ENCODE results near the gene DAAM1.

DAAM1 gene

DNA sequence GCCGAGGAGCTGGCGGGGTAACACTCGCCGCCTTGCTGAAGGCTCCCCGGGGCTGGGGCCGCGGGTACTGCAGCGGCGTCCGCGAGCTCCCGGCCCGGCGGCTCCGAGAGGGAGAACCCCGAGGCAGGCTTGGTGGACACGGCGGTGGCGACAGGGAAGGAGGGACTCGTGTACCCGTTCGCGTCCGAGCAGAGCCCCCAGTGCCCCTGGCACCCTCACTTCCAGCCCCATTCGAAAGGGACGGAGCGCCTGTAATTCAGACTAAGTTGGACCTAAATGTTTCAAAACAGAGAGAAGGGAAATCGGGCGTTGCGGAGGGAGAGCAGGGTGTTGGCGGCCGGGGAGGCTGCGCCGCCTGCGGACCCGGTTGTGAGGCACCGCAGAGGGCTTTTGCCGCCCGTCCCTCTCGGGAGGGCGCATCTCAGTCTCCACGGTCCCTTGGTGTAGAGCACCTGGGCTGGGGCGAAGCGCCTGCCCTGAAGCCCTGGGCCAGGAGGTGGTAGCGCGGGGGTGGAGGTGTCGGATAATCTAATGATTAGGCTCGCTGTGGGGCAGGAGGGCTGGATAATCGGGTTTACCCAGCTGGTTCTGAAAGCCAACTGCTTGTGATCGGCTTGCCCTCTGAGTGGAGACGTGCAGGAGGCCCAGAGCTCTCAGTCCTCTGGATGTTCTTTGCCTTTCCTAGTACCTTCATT lies 771 bp downstream of the DAAM1 start:
- peaks cover 6% of the 10 kb centered on the region for H3K4me1 ChIP-seq (ENCODE audit: control insufficient read depth, insufficient read depth, low read length)
- H3K4me3 ChIP-seq (ENCODE audit: low read length): peak overlapping the region; percentile 85
- H3K36me3 ChIP-seq (ENCODE audit: control insufficient read depth, insufficient read depth, low read length): no peaks in the 10 kb centered on the region
- peak overlapping the region; percentile 89 for H3K9ac ChIP-seq (ENCODE audit: low read length)
- no peaks in the 10 kb centered on the region for H3K9me3 ChIP-seq (ENCODE audit: control insufficient read depth, low read length)
- H3K27me3 ChIP-seq (ENCODE audit: control insufficient read depth, insufficient read depth, low read length): no peaks in the 10 kb centered on the region

GRCh38 chr14:59189786-59190368 lies 1.4 kb downstream of the DAAM1 start:
- peak overlapping the region; percentile 89 for H3K9ac ChIP-seq (ENCODE audit: low read length)
- peaks cover 6% of the 10 kb centered on the region for H3K4me1 ChIP-seq (ENCODE audit: control insufficient read depth, insufficient read depth, low read length)
- no peaks in the 10 kb centered on the region for H3K9me3 ChIP-seq (ENCODE audit: control insufficient read depth, low read length)
- no peaks in the 10 kb centered on the region for H3K36me3 ChIP-seq (ENCODE audit: control insufficient read depth, insufficient read depth, low read length)
- peak overlapping the region; percentile 85 for H3K4me3 ChIP-seq (ENCODE audit: low read length)
- no peaks in the 10 kb centered on the region for H3K27me3 ChIP-seq (ENCODE audit: control insufficient read depth, insufficient read depth, low read length)

- Histone ChIP-seq H3K9ac (ENCODE audit: low read length) (peak overlapping the region; percentile 89), H3K4me3 (ENCODE audit: low read length) (peak overlapping the region; percentile 85), H3K27me3 (ENCODE audit: control insufficient read depth, insufficient read depth, low read length) (no peaks in the 10 kb centered on the region), H3K9me3 (ENCODE audit: control insufficient read depth, low read length) (no peaks in the 10 kb centered on the region), H3K4me1 (ENCODE audit: control insufficient read depth, insufficient read depth, low read length) (peaks cover 6% of the 10 kb centered on the region), H3K36me3 (ENCODE audit: control insufficient read depth, insufficient read depth, low read length) (no peaks in the 10 kb centered on the region)
These were observed 1.9 kb downstream of the DAAM1 start for GRCh38 chr14:59190372-59190771.

DNA sequence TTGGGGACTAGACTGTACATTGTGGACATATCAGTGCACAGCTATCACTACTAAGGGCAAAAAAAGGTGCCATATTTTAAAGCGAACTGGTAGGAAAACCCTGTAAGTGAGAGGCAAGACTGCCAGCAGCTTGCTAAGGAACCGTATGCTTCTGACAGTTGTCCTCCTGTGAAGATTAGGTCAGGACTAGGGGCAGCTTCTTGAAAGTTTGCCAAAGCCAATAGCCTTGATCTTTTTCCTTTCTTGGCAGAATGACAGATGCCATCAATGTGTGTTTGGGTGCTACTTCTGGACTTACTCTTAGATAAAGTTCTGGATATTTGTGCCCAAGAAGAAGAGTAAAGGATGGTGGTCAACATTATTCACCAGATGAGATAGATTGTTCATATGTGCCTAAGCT lies 7.4 kb downstream of the DAAM1 start:
- Histone ChIP-seq H3K27me3 (ENCODE audit: control insufficient read depth, insufficient read depth, low read length) (no peaks in the 10 kb centered on the region), H3K4me1 (ENCODE audit: control insufficient read depth, insufficient read depth, low read length) (peaks cover 6% of the 10 kb centered on the region)

GRCh38 chr14:59197695-59198262 lies 9.3 kb downstream of the DAAM1 start:
- H3K4me3 ChIP-seq (ENCODE audit: low read length): no peak overlapping the region
- no peaks in the 10 kb centered on the region for H3K9me3 ChIP-seq (ENCODE audit: control insufficient read depth, low read length)
- no peaks in the 10 kb centered on the region for H3K27me3 ChIP-seq (ENCODE audit: control insufficient read depth, insufficient read depth, low read length)
- H3K4me1 ChIP-seq (ENCODE audit: control insufficient read depth, insufficient read depth, low read length): no peaks in the 10 kb centered on the region
- no peak overlapping the region for H3K9ac ChIP-seq (ENCODE audit: low read length)
- H3K36me3 ChIP-seq (ENCODE audit: control insufficient read depth, insufficient read depth, low read length): no peaks in the 10 kb centered on the region

More for the DNA sequence above, 7.4 kb downstream of the DAAM1 start:
- no peak overlapping the region for H3K9ac ChIP-seq (ENCODE audit: low read length)
- H3K4me3 ChIP-seq (ENCODE audit: low read length): no peak overlapping the region
- no peaks in the 10 kb centered on the region for H3K36me3 ChIP-seq (ENCODE audit: control insufficient read depth, insufficient read depth, low read length)
- H3K9me3 ChIP-seq (ENCODE audit: control insufficient read depth, low read length): no peaks in the 10 kb centered on the region

DNA sequence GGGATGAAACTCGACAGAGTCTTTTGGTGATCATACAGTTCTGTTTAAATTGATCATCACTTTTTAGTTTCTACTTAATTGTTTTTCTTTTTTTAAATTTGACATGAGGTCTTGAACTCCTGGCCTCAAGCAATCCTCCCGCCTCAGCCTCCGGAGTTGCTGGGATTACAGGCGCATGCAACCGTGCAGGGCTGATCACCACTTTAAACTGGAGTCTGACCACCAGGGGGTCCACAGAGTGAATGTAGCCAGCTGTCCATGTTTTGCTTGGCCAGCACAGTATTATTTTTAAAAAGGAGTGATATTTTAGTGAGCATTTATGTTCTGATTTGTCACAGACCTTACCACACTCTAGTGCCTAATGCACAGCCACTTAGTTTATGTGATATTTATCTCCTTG lies 10.7 kb downstream of the DAAM1 start:
- H3K4me1 ChIP-seq (ENCODE audit: control insufficient read depth, insufficient read depth, low read length): no peaks in the 10 kb centered on the region
- H3K27me3 ChIP-seq (ENCODE audit: control insufficient read depth, insufficient read depth, low read length): no peaks in the 10 kb centered on the region

GRCh38 chr14:59199614-59200013 lies 11.1 kb downstream of the DAAM1 start:
- no peaks in the 10 kb centered on the region for H3K4me1 ChIP-seq (ENCODE audit: control insufficient read depth, insufficient read depth, low read length)
- H3K27me3 ChIP-seq (ENCODE audit: control insufficient read depth, insufficient read depth, low read length): no peaks in the 10 kb centered on the region
- no peak overlapping the region for H3K9ac ChIP-seq (ENCODE audit: low read length)
- no peaks in the 10 kb centered on the region for H3K9me3 ChIP-seq (ENCODE audit: control insufficient read depth, low read length)
- no peak overlapping the region for H3K4me3 ChIP-seq (ENCODE audit: low read length)
- no peaks in the 10 kb centered on the region for H3K36me3 ChIP-seq (ENCODE audit: control insufficient read depth, insufficient read depth, low read length)

More for the DNA sequence above, 10.7 kb downstream of the DAAM1 start:
- Histone ChIP-seq H3K9ac (ENCODE audit: low read length) (no peak overlapping the region), H3K36me3 (ENCODE audit: control insufficient read depth, insufficient read depth, low read length) (no peaks in the 10 kb centered on the region), H3K4me3 (ENCODE audit: low read length) (no peak overlapping the region), H3K9me3 (ENCODE audit: control insufficient read depth, low read length) (no peaks in the 10 kb centered on the region)

- H3K4me1 ChIP-seq (ENCODE audit: control insufficient read depth, insufficient read depth, low read length): no peaks in the 10 kb centered on the region
These were observed 11.7 kb downstream of the DAAM1 start for GRCh38 chr14:59200195-59200594.

GRCh38 chr14:59202031-59202430 lies 13.6 kb downstream of the DAAM1 start:
- Histone ChIP-seq H3K27me3 (ENCODE audit: control insufficient read depth, insufficient read depth, low read length) (no peaks in the 10 kb centered on the region), H3K4me3 (ENCODE audit: low read length) (no peak overlapping the region), H3K36me3 (ENCODE audit: control insufficient read depth, insufficient read depth, low read length) (no peaks in the 10 kb centered on the region), H3K4me1 (ENCODE audit: control insufficient read depth, insufficient read depth, low read length) (no peaks in the 10 kb centered on the region), H3K9ac (ENCODE audit: low read length) (no peak overlapping the region), H3K9me3 (ENCODE audit: control insufficient read depth, low read length) (no peaks in the 10 kb centered on the region)

More at GRCh38 chr14:59200195-59200594, 11.7 kb downstream of the DAAM1 start:
- no peaks in the 10 kb centered on the region for H3K36me3 ChIP-seq (ENCODE audit: control insufficient read depth, insufficient read depth, low read length)
- no peaks in the 10 kb centered on the region for H3K27me3 ChIP-seq (ENCODE audit: control insufficient read depth, insufficient read depth, low read length)
- no peak overlapping the region for H3K4me3 ChIP-seq (ENCODE audit: low read length)
- H3K9me3 ChIP-seq (ENCODE audit: control insufficient read depth, low read length): no peaks in the 10 kb centered on the region
- H3K9ac ChIP-seq (ENCODE audit: low read length): no peak overlapping the region

GRCh38 chr14:59204305-59204704 lies 15.8 kb downstream of the DAAM1 start:
- no peaks in the 10 kb centered on the region for H3K9me3 ChIP-seq (ENCODE audit: control insufficient read depth, low read length)
- H3K4me1 ChIP-seq (ENCODE audit: control insufficient read depth, insufficient read depth, low read length): no peaks in the 10 kb centered on the region
- H3K9ac ChIP-seq (ENCODE audit: low read length): no peak overlapping the region
- H3K4me3 ChIP-seq (ENCODE audit: low read length): no peak overlapping the region
- no peaks in the 10 kb centered on the region for H3K36me3 ChIP-seq (ENCODE audit: control insufficient read depth, insufficient read depth, low read length)
- no peaks in the 10 kb centered on the region for H3K27me3 ChIP-seq (ENCODE audit: control insufficient read depth, insufficient read depth, low read length)

- Histone ChIP-seq H3K4me3 (ENCODE audit: low read length) (no peak overlapping the region), H3K9ac (ENCODE audit: low read length) (no peak overlapping the region), H3K4me1 (ENCODE audit: control insufficient read depth, insufficient read depth, low read length) (no peaks in the 10 kb centered on the region), H3K27me3 (ENCODE audit: control insufficient read depth, insufficient read depth, low read length) (no peaks in the 10 kb centered on the region), H3K36me3 (ENCODE audit: control insufficient read depth, insufficient read depth, low read length) (no peaks in the 10 kb centered on the region), H3K9me3 (ENCODE audit: control insufficient read depth, low read length) (no peaks in the 10 kb centered on the region)
These were observed 18.4 kb downstream of the DAAM1 start for GRCh38 chr14:59206892-59207291.

- no peaks in the 10 kb centered on the region for H3K9me3 ChIP-seq (ENCODE audit: control insufficient read depth, low read length)
- H3K27me3 ChIP-seq (ENCODE audit: control insufficient read depth, insufficient read depth, low read length): no peaks in the 10 kb centered on the region
- no peaks in the 10 kb centered on the region for H3K4me1 ChIP-seq (ENCODE audit: control insufficient read depth, insufficient read depth, low read length)
These were observed 19.1 kb downstream of the DAAM1 start for GRCh38 chr14:59207506-59207933.

More at GRCh38 chr14:59207506-59207933, 19.1 kb downstream of the DAAM1 start:
- Histone ChIP-seq H3K36me3 (ENCODE audit: control insufficient read depth, insufficient read depth, low read length) (no peaks in the 10 kb centered on the region), H3K4me3 (ENCODE audit: low read length) (no peak overlapping the region), H3K9ac (ENCODE audit: low read length) (no peak overlapping the region)
